GM18861 (cell line): ENCODE data around the gene GORAB.

Source experiments
- ATAC-seq: cut with Tn5 transposase; IDR thresholded peaks from one replicate; pipeline ENCODE4 v1.9.1; 2021; ENCODE audit not compliant: unreplicated experiment

GORAB gene

DNA sequence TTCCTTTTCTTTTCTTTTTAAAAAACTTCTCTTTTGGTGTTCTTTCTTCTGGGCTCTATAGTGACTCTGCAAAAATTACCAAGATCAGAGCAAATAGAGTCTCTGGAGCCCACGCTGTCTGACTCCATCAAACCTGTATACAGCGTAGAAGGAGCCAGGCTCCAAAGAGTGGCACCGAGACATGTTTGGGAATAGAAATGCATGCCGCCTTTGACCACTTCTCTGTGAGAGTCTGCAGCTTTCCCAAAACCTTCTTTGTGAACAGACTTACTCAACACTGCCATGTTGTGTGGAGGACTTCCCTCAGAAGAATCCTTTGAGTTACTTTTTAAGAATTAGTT, 55.3 kb downstream of the GORAB start:
- no peak for ATAC-seq

DNA sequence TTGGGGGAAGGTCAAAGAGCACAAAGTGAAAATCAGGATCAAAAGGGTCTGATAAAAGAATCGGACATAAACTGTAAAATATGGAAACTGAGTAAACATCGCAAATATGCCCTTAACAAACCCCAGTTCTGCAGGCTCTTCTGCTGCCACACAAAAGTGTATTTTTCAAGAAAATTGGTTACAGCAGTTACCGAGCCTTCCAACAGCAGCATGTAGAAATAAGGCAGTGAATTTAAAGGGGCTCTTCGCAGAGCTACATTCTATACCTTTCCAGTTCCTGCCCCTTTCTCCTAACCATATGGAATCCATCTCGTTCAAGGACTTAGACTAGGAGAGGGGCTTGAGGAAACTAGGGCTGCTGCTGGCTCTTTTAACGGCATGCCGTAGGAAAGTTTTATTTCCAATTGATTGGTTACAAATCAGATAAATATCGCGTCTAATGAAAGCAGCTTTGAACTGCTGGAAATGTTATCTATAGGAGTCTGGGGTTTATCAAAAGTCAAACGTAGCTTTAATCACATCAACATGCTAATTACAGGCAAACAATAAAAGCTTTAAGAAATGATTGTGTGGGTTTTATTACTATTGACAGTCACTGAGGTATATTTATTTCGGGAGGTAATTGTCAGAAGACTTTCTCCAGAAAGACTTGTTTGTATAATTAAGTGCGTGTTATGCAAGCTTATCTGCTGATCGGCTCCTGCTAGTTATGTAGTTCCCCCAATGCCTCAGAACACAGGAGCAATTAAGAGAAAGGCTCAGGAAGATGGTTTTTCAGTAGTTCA, 59.1 kb downstream of the GORAB start:
- ATAC-seq = no peak

DNA sequence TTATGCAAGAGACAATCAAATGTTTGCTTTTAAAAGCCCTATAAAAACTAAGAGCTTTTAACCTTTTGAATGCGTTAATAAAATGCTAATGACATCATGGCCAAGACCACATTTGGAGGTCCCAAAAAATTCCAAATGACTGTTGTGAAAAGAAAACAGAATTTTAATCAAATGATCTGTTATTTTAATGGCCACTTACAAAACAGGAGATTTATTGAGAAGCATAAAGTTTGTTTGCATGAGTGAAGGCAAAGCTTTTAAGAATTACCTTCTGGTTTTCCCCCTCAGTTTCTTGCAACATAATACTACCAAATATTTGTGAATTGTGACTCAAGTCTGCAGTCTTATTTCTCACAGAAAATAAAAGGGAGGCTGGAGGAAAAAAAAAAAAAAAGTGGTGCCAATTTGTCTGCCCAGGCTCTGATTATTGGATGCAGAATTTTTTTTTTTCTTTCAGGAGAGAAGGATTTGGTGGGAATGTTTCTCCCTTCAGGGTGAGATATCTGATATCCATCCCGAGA, 60.7 kb downstream of the GORAB start:
- ATAC-seq = no peak

DNA sequence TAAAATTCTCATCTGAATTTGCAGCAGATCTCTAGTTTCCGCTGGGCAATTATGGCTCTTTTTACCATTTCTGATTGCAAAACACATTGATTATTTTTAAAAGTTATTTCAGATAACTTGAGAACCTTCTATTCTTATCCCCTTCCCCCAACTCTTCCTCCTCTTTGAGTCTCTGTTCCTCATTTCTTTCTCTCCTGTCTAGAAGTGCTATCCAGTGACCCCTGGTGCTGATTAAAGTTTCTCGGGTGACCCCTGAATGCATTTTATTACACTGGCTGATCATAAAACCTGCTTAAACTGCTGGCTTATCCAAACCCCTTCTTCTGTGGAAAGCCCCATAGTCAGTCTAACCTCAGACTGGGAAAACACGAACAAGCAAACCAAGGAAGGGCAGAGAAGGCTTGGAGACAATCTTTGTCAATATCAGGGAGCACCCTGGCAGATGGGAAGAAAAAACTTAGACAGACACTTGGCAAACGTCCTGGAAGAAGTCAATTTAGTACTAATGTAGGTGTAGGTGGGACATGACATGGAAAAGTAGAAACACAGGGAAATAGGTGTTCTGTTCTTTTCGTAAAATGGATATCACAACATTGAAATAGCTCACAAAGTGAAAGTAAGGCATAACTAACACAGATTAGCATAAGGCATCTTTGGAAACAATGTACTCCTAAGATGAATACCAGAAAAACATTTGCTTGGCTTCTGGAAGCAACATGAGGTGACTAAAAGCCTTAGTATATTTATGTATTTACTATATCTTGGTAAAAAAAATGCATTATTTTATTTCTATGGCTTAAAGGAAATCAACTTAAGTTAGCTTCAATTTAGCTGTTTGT, 61.4 kb downstream of the GORAB start:
- no peak for ATAC-seq

DNA sequence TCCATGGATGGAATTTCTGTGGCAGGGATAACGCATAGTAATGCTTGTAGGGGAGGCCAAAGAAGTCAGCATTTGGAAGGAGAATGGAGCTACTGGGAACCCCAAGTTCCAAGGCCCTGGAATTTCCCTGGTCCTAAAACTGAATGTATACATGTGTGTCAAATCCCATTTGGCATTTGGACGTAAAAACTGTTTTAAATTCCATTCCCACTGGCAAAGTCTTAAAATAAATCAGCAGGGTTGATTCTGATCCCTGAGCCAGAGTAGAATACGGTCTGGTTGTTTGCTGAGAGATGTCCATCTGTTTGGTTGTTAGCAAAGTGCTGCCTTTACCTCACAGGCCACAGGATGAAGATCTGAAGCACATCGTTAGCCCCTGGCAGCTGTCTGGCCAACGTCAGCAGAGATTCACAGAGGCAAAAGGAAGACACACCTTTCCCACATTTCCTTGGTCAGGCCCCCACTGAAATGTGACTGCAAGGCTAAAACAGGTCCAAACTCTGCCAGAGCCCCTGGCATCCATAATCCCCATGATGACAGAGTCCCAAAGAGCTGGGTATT, 62.2 kb downstream of the GORAB start:
- ATAC-seq = no peak

DNA sequence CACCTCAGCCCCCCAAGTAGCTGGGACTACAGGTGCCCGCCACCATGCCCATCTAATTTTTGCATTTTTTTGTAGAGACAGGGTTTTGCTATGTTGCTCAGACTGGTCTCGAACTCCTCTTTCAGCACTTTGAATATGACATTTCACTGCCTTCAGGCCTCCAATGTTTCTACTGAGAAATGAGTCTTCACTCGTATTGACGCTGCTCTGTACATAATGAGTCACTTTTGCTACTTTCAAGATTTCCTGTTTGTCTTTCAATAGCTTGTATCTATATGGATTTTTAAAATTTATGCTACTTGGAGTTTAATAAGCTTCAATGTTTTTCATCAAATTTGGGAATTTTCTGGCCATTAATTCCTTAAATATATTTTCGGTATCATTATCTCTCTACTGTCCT, 64.7 kb downstream of the GORAB start:
- no peak for ATAC-seq

DNA sequence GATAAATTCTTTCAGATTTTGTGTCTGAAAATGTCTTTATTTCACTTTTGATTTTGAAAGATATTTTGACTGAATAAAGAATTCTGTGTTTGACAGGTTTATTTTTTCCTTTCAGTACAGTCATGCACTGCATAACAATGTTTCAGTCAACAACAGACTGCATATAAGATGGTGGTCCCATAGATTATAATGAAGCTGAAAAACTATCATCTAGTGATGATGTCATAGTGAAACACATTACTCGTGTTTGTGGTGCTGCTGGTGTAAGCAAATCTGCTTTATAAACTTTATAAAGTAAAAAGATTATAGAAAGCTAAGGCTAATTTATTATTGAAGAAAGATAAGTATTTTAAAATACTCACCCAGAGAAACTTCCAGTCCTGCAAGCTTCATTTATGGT, 66.7 kb downstream of the GORAB start:
- ATAC-seq = no peak

DNA sequence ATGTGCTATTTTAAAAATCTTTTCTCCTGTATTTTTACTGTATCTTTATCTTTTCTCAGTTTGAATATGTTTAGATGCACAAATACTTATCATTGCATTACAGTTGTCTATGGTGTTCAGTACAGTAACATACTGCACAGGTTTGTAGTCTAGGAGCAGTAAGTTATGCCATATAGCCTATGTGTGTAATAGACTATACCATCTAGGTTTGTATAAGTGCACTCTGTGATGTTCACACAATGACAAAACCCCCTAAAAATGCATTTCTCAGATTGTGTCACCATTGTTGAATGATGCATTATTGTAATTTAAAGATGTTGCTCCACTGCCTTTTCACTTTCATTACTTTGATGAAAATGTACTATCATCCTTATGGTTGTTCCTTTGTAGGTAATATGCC, 67.1 kb downstream of the GORAB start:
- ATAC-seq = no peak

DNA sequence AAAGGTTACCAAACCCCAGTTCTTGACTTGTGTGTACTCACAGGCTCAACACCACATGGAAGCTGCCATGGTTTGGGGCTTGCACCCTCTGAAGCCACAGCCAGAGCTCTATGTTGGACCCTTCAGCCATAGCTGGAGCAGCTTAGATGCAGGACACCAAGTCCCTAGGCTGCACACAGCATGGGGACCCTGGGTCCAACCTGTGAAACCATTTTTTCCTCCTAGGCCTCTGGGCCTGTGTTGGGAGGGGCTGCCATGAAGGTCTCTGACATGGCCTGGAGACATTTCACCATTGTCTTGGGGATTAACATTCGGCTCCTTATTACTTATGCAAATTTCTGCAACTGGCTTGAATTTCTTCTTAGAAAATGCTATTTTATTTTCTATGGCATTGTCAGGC, 69.9 kb downstream of the GORAB start:
- no peak for ATAC-seq
